ENCODE data around the gene CCDC91.

The CCDC91 gene

GRCh38 chr12:28216016-28216415 is 25.8 kb downstream of the CCDC91 start:
- no peaks in the 10 kb centered on the region for H3K36me3 ChIP-seq (ENCODE audit: insufficient read depth, low read length)
- H3K27me3 ChIP-seq (ENCODE audit: control insufficient read depth in 1 of 2, insufficient read depth in 2 of 2, low read length in 2 of 2), result no peaks in the 10 kb centered on the region
- H3K27ac ChIP-seq (ENCODE audit: low read depth, low read length), result no peak overlapping the region
- no peaks in the 10 kb centered on the region for H3K9me3 ChIP-seq (ENCODE audit: low read length)
- no peak overlapping the region for H3K4me3 ChIP-seq (ENCODE audit: low read depth in 1 of 2, low read length in 2 of 2)
- H3K9ac ChIP-seq (ENCODE audit: low read length), result no peak overlapping the region
- H3K4me1 ChIP-seq (ENCODE audit: insufficient read depth, low read length), result no peaks in the 10 kb centered on the region

- no peaks in the 10 kb centered on the region for H3K4me1 ChIP-seq (ENCODE audit: insufficient read depth, low read length)
- no peaks in the 10 kb centered on the region for H3K27me3 ChIP-seq (ENCODE audit: control insufficient read depth in 1 of 2, insufficient read depth in 2 of 2, low read length in 2 of 2)
- H3K9me3 ChIP-seq (ENCODE audit: low read length), result no peaks in the 10 kb centered on the region
- no peak overlapping the region for H3K9ac ChIP-seq (ENCODE audit: low read length)
- no peak overlapping the region for H3K4me3 ChIP-seq (ENCODE audit: low read depth in 1 of 2, low read length in 2 of 2)
- no peaks in the 10 kb centered on the region for H3K36me3 ChIP-seq (ENCODE audit: insufficient read depth, low read length)
- H3K27ac ChIP-seq (ENCODE audit: low read depth, low read length), result no peak overlapping the region
These were observed 27.5 kb downstream of the CCDC91 start for GRCh38 chr12:28217805-28218204.

- Histone ChIP-seq H3K4me3 (ENCODE audit: low read depth in 1 of 2, low read length in 2 of 2) (no peak overlapping the region), H3K27me3 (ENCODE audit: control insufficient read depth in 1 of 2, insufficient read depth in 2 of 2, low read length in 2 of 2) (no peaks in the 10 kb centered on the region), H3K36me3 (ENCODE audit: insufficient read depth, low read length) (no peaks in the 10 kb centered on the region), H3K27ac (ENCODE audit: low read depth, low read length) (no peak overlapping the region), H3K9me3 (ENCODE audit: low read length) (no peaks in the 10 kb centered on the region), H3K9ac (ENCODE audit: low read length) (no peak overlapping the region), H3K4me1 (ENCODE audit: insufficient read depth, low read length) (no peaks in the 10 kb centered on the region)
These were observed 28.6 kb downstream of the CCDC91 start for GRCh38 chr12:28218875-28219274.

- Histone ChIP-seq H3K9ac (ENCODE audit: low read length) (no peak overlapping the region), H3K36me3 (ENCODE audit: insufficient read depth, low read length) (no peaks in the 10 kb centered on the region), H3K9me3 (ENCODE audit: low read length) (no peaks in the 10 kb centered on the region), H3K4me3 (ENCODE audit: low read depth in 1 of 2, low read length in 2 of 2) (no peak overlapping the region), H3K27ac (ENCODE audit: low read depth, low read length) (no peak overlapping the region), H3K27me3 (ENCODE audit: control insufficient read depth in 1 of 2, insufficient read depth in 2 of 2, low read length in 2 of 2) (no peaks in the 10 kb centered on the region), H3K4me1 (ENCODE audit: insufficient read depth, low read length) (no peaks in the 10 kb centered on the region)
These were observed 29.6 kb downstream of the CCDC91 start for GRCh38 chr12:28219827-28220226.

GRCh38 chr12:28222081-28222700 is 31.9 kb downstream of the CCDC91 start:
- Histone ChIP-seq H3K9me3 (ENCODE audit: low read length) (no peaks in the 10 kb centered on the region), H3K9ac (ENCODE audit: low read length) (no peak overlapping the region), H3K27ac (ENCODE audit: low read depth, low read length) (no peak overlapping the region), H3K4me3 (ENCODE audit: low read depth in 1 of 2, low read length in 2 of 2) (no peak overlapping the region), H3K4me1 (ENCODE audit: insufficient read depth, low read length) (no peaks in the 10 kb centered on the region), H3K36me3 (ENCODE audit: insufficient read depth, low read length) (no peaks in the 10 kb centered on the region), H3K27me3 (ENCODE audit: control insufficient read depth in 1 of 2, insufficient read depth in 2 of 2, low read length in 2 of 2) (no peaks in the 10 kb centered on the region)

- no peaks in the 10 kb centered on the region for H3K9me3 ChIP-seq (ENCODE audit: low read length)
- H3K36me3 ChIP-seq (ENCODE audit: insufficient read depth, low read length), result no peaks in the 10 kb centered on the region
- no peaks in the 10 kb centered on the region for H3K4me1 ChIP-seq (ENCODE audit: insufficient read depth, low read length)
- H3K27ac ChIP-seq (ENCODE audit: low read depth, low read length), result no peak overlapping the region
- no peak overlapping the region for H3K4me3 ChIP-seq (ENCODE audit: low read depth in 1 of 2, low read length in 2 of 2)
- H3K27me3 ChIP-seq (ENCODE audit: control insufficient read depth in 1 of 2, insufficient read depth in 2 of 2, low read length in 2 of 2), result no peaks in the 10 kb centered on the region
- H3K9ac ChIP-seq (ENCODE audit: low read length), result no peak overlapping the region
These were observed 32.8 kb downstream of the CCDC91 start for GRCh38 chr12:28223025-28223554.

GRCh38 chr12:28223858-28224257 is 33.6 kb downstream of the CCDC91 start:
- H3K36me3 ChIP-seq (ENCODE audit: insufficient read depth, low read length), result no peaks in the 10 kb centered on the region
- no peak overlapping the region for H3K27ac ChIP-seq (ENCODE audit: low read depth, low read length)
- H3K9me3 ChIP-seq (ENCODE audit: low read length), result no peaks in the 10 kb centered on the region

GRCh38 chr12:28226705-28227104 is 36.4 kb downstream of the CCDC91 start:
- no peaks in the 10 kb centered on the region for H3K36me3 ChIP-seq (ENCODE audit: insufficient read depth, low read length)
- H3K27ac ChIP-seq (ENCODE audit: low read depth, low read length), result no peak overlapping the region
- H3K9me3 ChIP-seq (ENCODE audit: low read length), result no peaks in the 10 kb centered on the region
- H3K27me3 ChIP-seq (ENCODE audit: control insufficient read depth in 1 of 2, insufficient read depth in 2 of 2, low read length in 2 of 2), result no peaks in the 10 kb centered on the region
- no peak overlapping the region for H3K4me3 ChIP-seq (ENCODE audit: low read depth in 1 of 2, low read length in 2 of 2)
- peaks cover 12% of the 10 kb centered on the region for H3K4me1 ChIP-seq (ENCODE audit: insufficient read depth, low read length)
- H3K9ac ChIP-seq (ENCODE audit: low read length), result no peak overlapping the region

More at GRCh38 chr12:28223858-28224257, 33.6 kb downstream of the CCDC91 start:
- H3K27me3 ChIP-seq (ENCODE audit: control insufficient read depth in 1 of 2, insufficient read depth in 2 of 2, low read length in 2 of 2), result no peaks in the 10 kb centered on the region
- H3K4me1 ChIP-seq (ENCODE audit: insufficient read depth, low read length), result no peaks in the 10 kb centered on the region
- H3K9ac ChIP-seq (ENCODE audit: low read length), result no peak overlapping the region
- H3K4me3 ChIP-seq (ENCODE audit: low read depth in 1 of 2, low read length in 2 of 2), result no peak overlapping the region

- no peaks in the 10 kb centered on the region for H3K36me3 ChIP-seq (ENCODE audit: insufficient read depth, low read length)
- no peaks in the 10 kb centered on the region for H3K27me3 ChIP-seq (ENCODE audit: control insufficient read depth in 1 of 2, insufficient read depth in 2 of 2, low read length in 2 of 2)
- H3K9me3 ChIP-seq (ENCODE audit: low read length), result no peaks in the 10 kb centered on the region
- peaks cover 17% of the 10 kb centered on the region for H3K4me1 ChIP-seq (ENCODE audit: insufficient read depth, low read length)
- no peak overlapping the region for H3K27ac ChIP-seq (ENCODE audit: low read depth, low read length)
- no peak overlapping the region for H3K9ac ChIP-seq (ENCODE audit: low read length)
- no peak overlapping the region for H3K4me3 ChIP-seq (ENCODE audit: low read depth in 1 of 2, low read length in 2 of 2)
These were observed 37.0 kb downstream of the CCDC91 start for GRCh38 chr12:28227251-28227650.

GRCh38 chr12:28231248-28231647 is 41.0 kb downstream of the CCDC91 start:
- H3K36me3 ChIP-seq (ENCODE audit: insufficient read depth, low read length), result no peaks in the 10 kb centered on the region
- H3K4me3 ChIP-seq (ENCODE audit: low read depth in 1 of 2, low read length in 2 of 2), result no peak overlapping the region
- no peaks in the 10 kb centered on the region for H3K9me3 ChIP-seq (ENCODE audit: low read length)
- H3K27me3 ChIP-seq (ENCODE audit: control insufficient read depth in 1 of 2, insufficient read depth in 2 of 2, low read length in 2 of 2), result no peaks in the 10 kb centered on the region
- H3K27ac ChIP-seq (ENCODE audit: low read depth, low read length), result no peak overlapping the region
- peaks cover 26% of the 10 kb centered on the region for H3K4me1 ChIP-seq (ENCODE audit: insufficient read depth, low read length)
- H3K9ac ChIP-seq (ENCODE audit: low read length), result no peak overlapping the region

GRCh38 chr12:28232211-28232928 is 42.1 kb downstream of the CCDC91 start:
- Histone ChIP-seq H3K36me3 (ENCODE audit: insufficient read depth, low read length) (no peaks in the 10 kb centered on the region), H3K27me3 (ENCODE audit: control insufficient read depth in 1 of 2, insufficient read depth in 2 of 2, low read length in 2 of 2) (no peaks in the 10 kb centered on the region), H3K9ac (ENCODE audit: low read length) (no peak overlapping the region), H3K4me3 (ENCODE audit: low read depth in 1 of 2, low read length in 2 of 2) (no peak overlapping the region), H3K4me1 (ENCODE audit: insufficient read depth, low read length) (peaks cover 26% of the 10 kb centered on the region), H3K27ac (ENCODE audit: low read depth, low read length) (no peak overlapping the region), H3K9me3 (ENCODE audit: low read length) (no peaks in the 10 kb centered on the region)

GRCh38 chr12:28234444-28234843 is 44.2 kb downstream of the CCDC91 start:
- no peak overlapping the region for H3K4me3 ChIP-seq (ENCODE audit: low read depth in 1 of 2, low read length in 2 of 2)
- H3K4me1 ChIP-seq (ENCODE audit: insufficient read depth, low read length), result peaks cover 21% of the 10 kb centered on the region
- no peaks in the 10 kb centered on the region for H3K36me3 ChIP-seq (ENCODE audit: insufficient read depth, low read length)
- no peaks in the 10 kb centered on the region for H3K9me3 ChIP-seq (ENCODE audit: low read length)
- H3K9ac ChIP-seq (ENCODE audit: low read length), result no peak overlapping the region
- H3K27me3 ChIP-seq (ENCODE audit: control insufficient read depth in 1 of 2, insufficient read depth in 2 of 2, low read length in 2 of 2), result no peaks in the 10 kb centered on the region
- H3K27ac ChIP-seq (ENCODE audit: low read depth, low read length), result no peak overlapping the region

Data from muscle layer of colon (tissue), 2 donors.